GM18867 (cell line): ENCODE data around the gene PTX4.

Source experiments
- ATAC-seq: cut with Tn5 transposase; IDR thresholded peaks from one replicate; pipeline ENCODE4 v1.9.1; 2021; ENCODE audit warnings: mild to moderate bottlenecking, moderate library complexity; ENCODE audit not compliant: unreplicated experiment

Gene PTX4

DNA sequence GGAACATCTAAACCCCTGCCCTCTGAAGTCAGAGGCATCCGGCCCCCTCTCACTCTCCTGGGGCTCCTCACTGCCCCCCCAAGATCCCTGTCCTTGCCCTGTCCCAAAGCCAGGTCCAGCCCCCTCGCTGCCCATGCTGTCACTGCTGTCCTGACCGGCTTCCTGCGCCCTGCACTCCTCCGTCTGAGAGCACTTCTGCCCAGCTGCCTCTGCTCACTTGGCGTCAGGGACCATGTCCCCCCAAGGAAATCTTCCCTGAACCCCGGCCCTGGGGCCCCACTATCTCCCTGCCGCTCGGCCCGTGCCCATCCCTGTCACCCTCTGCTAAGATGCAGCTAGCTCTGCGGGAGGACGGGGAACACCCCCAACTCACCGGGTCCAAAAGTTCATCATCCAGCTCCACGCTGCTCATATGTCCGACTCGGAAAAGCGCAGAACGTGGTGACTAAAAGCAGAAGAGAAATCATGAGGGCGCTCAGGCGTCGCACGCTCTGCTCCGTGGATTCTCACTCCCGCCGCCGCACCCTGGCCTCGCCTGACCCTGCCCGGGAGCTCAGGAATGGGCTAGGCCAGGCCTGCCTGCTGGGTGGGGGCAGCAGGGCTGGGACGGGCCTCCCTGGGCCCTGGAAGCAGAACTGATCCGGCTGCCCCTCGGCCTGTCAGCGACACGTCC, 23.7 kb downstream of the PTX4 start:
- no peak for ATAC-seq

DNA sequence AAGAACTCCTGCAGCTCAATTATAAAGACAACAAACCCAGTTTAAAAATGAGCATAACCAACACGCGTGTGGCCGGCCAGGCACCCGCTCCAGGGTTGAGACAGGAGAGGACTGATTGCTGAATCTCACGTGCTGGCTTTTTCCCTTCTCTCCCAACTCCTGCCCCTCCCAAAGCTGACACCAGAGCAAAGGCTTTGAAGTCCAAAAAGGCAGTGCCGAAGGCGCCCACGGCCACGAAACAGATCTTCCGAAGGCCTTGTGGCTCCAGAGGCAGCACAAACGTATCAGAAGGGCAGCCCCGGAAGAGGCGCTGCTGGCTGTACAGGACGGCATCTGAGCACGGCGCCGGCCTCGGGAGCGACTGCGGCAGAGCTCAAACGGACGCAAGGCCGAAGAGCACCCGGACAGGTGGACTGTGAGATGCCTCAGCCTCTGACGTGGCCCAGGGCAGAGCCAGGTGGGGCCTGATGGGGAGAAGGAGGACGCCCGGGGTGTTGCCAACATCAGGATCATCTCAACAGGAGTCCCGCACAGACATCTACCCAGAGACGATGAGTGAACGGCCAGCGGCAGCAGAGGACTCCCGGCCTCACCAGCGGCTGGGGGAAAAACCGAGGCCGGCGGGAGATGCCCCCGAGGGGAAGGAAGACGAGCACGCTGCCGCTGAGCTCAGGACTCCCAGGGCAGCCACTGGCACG, 24.4 kb downstream of the PTX4 start:
- no peak for ATAC-seq

DNA sequence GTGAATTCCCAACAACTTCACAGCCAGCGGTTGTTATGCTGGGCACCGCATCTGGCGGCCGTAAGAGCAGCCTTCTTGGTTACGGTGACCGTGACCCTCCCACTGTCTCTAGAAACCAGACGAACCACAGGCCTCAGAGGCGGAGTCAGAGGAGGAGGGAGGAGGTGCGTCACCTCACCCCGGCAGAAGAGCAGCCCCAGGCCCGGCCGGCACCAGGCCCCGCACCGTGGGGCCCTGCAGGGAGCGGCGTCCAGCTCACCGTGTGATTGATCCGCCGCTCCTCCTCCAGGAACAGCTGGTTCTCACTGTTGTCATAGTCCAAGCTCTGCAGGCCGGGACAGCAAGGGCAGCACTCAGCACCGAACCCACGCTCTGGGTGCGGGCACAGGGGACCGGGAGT, 27.6 kb downstream of the PTX4 start:
- no peak for ATAC-seq

GRCh38 chr16:1460602-1461138, 28.1 kb downstream of the PTX4 start:
- ATAC-seq = no peak

GRCh38 chr16:1459967-1460366, 28.8 kb downstream of the PTX4 start:
- no peak for ATAC-seq

GRCh38 chr16:1458977-1459341, 29.8 kb downstream of the PTX4 start:
- ATAC-seq = no peak

DNA sequence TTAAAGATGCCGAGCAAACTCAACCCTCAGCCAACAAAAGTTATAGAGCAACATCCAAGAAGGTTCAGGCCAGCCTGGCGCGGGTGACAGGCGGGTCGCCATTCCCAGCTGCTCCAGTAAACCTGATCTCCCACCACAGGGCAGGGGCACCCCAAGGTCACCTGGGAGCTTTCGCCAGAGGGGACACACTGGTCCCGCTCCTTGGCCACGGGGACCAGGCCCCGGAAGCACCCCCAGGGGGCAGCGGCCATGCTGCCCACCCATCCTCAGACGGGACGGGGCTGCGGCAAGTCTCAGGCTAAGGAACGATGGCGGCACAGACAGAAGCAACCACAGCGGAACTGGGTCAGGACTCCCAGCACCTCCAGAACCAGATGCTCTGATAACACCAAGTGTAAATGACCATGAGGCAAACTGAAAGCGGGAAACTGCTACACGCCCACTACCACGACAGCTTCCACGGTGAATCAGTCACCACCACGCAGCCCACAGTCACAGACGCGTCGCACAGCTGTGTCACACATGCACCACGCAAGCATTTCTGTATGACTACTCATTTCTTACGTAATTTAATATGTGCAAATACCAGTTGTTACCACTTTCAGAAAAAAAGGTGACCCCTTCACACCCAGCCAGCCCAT, 30.3 kb downstream of the PTX4 start:
- no peak for ATAC-seq

- ATAC-seq = no peak
Observed at GRCh38 chr16:1457489-1458245, 31.1 kb downstream of the PTX4 start.

DNA sequence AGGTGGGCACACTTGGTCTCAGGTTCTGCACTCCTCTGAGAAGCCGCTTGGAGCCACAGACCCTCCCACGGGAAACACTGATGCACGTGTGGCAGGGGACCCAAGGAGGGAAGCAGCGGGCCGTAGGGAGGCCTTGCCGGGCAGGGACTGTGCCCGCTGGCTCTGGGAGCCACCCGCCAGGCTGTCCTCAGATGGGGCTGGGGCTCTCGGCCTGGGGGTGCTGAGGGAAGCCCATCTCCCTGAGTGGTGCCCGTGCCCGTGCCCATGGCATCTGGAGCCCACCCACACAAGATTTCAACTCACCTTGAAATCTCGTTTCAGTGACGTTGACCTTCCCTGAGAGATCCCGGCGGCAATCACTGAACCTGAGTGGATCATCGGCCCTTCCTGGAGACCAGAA, 31.8 kb downstream of the PTX4 start:
- ATAC-seq = no peak

GRCh38 chr16:1455190-1456171, 33.3 kb downstream of the PTX4 start:
- ATAC-seq = no peak

DNA sequence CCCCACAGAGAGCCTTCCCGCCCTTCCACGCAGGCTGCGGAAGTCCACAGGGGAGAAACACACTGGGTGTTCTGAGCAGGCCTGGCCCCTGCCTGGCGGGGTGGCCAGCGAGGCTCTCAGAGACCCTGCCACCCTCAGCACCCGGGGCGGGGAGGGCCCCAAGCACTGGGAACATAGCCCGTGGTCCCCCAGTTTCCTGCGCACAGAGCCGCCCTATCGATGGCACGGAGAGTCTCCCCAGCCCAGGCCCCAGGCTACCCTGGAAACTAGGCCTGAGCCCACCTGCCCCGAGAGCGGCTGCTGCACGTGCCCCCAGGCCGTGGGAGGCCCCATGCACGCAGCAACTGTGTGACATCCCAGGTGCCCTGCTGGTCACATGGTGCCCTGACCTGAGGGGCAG, 34.2 kb downstream of the PTX4 start:
- ATAC-seq = no peak

DNA sequence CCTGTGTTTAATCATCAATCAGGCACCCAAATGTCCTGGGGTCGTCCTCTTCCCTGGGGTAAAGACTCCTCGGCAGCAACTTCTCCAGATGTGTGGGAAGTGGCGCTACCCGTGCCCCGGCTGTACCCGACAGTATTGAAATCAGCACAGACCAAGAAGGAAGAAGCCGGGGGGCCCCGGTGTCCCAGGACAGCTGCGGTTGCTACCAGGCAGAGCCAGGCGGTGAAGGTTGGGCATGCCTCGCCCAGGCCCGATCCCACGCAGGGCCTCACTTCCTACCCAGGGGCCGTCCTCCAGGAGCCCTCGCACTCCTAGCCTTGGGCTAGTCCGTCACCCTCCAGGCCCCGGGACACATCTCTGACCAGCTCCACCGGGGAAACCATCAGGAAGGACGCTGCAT, 35.4 kb downstream of the PTX4 start:
- ATAC-seq = no peak

- no peak for ATAC-seq
Observed at GRCh38 chr16:1452530-1452929, 36.2 kb downstream of the PTX4 start.

GRCh38 chr16:1451702-1452392, 36.9 kb downstream of the PTX4 start:
- ATAC-seq = no peak

DNA sequence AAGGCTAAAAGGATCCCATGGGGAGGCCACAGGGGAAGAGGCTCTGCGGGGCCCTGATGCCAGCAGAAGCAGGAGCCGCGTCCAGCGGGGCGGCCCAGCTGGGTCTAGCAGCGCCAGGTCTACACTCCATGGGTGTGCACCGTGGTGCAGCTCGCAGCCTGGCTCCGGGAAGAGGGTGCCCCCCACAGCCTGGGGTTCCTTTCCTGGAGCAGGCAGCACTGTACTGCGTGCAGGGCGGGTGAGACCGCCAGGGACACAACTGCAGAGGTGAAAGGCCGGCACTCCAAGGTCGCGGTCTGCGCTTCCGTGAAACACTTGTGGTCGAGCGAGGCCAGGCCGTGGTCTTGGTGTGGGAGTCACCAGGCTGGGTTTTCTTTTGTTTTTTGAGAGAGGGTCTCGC, 37.9 kb downstream of the PTX4 start:
- no peak for ATAC-seq

DNA sequence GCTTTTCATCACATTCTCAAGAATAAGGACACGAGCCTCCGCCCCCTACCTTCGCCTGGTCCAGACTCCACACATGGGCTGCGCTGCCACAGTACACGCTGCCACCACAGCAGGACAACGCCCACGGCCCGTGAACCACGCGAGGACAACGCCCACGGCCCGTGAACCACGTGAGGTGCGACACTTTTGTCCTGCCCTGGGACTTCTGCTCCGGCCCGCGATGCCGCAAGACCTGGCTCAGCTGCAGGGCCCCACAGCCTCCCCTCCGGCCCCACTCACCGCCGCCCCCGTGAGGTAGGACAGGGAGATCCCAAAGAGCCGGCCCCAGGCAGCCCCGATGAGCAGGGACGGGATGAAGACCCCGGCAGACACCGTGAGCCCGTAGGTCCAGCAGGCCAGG, 38.5 kb downstream of the PTX4 start:
- no peak for ATAC-seq

DNA sequence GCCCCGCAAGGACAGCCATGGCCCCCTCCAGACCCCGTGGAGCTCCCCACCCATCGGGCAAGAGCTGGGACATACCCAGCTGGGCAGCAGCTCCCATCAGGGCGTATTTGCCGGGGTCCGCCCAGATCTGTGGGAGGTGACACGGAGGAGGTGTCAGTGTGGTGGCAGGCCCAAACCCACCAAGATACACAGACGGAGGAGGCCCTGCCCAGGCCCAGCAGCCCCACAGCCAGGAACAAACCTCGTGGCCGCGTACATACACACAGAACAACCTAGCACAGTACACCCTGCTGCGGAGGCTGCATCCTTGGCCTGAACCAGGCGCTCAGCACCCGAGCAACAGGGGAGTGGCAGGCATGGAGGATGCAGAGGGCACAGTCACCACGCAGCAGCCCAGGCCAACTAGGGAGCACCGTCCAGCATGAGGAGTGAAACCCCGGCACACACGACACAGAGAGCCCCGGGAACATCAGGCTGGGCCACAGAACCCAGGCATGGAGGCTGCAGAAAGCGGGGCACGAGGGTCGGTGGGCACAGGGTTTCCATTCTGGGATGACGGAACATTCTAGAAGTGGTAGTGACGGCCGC, 39.4 kb downstream of the PTX4 start:
- no peak for ATAC-seq

DNA sequence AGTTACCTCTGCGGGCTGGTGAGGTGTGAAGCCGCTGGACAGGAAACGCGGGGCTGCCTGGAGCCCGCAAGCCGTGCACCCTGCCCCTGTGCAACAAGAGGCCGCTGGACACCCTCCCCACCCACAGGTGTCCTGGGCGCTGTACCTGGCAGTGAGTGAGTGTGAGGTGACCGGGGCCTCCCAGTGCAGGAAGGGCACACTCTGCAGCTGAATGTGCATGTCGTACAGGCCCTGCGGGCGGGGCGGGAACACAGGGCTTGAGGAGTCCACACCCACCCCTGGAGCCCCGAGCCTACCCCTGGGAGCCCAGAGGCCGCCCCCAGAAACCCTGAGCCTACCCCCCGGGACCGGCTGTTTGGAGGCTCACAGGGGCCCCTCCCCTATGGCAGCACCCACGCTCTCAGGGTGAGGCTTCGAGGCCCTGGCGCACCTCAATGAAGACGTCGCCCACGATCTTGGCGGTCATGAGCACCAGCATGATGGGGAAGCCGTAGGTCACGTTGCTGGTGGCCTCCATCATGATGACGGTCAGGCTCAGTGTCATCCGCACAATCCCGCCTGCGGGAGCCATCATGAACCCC, 40.1 kb downstream of the PTX4 start:
- no peak for ATAC-seq

- no peak for ATAC-seq
Observed at GRCh38 chr16:1447965-1448364, 40.8 kb downstream of the PTX4 start.
